DMS79 (cell line): ENCODE measurements around the gene KRT80.
A peak's percentile ranks its signal among the peaks of the same experiment; 100 is the strongest.

Experiments used
- DNase-seq: peaks from one replicate; lab custom pipeline; 2025; lab: John Stamatoyannopoulos, UW

The KRT80 gene

GRCh38 chr12:52210925-52211650 is 19.3 kb upstream of the KRT80 start:
- no peak for DNase-seq

- no peak for DNase-seq
These were observed 18.5 kb upstream of the KRT80 start for GRCh38 chr12:52210186-52210924.

GRCh38 chr12:52209321-52209720 is 17.5 kb upstream of the KRT80 start:
- no peak for DNase-seq

GRCh38 chr12:52208424-52209165 is 16.8 kb upstream of the KRT80 start:
- DNase-seq: no peak

GRCh38 chr12:52207895-52208294 is 16.1 kb upstream of the KRT80 start:
- peak; percentile 76 for DNase-seq

GRCh38 chr12:52207106-52207505 is 15.3 kb upstream of the KRT80 start:
- DNase-seq: no peak

GRCh38 chr12:52206304-52207040 is 14.7 kb upstream of the KRT80 start:
- DNase-seq: no peak

GRCh38 chr12:52205612-52206303 is 13.9 kb upstream of the KRT80 start:
- DNase-seq: no peak

- no peak for DNase-seq
These were observed 13.2 kb upstream of the KRT80 start for GRCh38 chr12:52204931-52205505.

- DNase-seq: no peak
These were observed 12.5 kb upstream of the KRT80 start for GRCh38 chr12:52204095-52204930.

- DNase-seq: no peak
These were observed 11.5 kb upstream of the KRT80 start for GRCh38 chr12:52203079-52203921.

- DNase-seq: no peak
These were observed 10.7 kb upstream of the KRT80 start for GRCh38 chr12:52202361-52203078.

GRCh38 chr12:52201451-52201839 is 9.6 kb upstream of the KRT80 start:
- no peak for DNase-seq

GRCh38 chr12:52200781-52201450 is 9.1 kb upstream of the KRT80 start:
- no peak for DNase-seq

GRCh38 chr12:52200086-52200780 is 8.4 kb upstream of the KRT80 start:
- no peak for DNase-seq

GRCh38 chr12:52199294-52199919 is 7.6 kb upstream of the KRT80 start:
- no peak for DNase-seq
